ENCODE results near the gene CGNL1. TPM values are rescaled to one million over a fixed set of nuclear protein-coding genes. Genes with fewer than 3 reads are reported as not detected.

The CGNL1 gene
- total RNA-seq, 2 donors from 2014 or later: 82.6 to 98.0 TPM

- no peak overlapping the region for H3K4me3 Mint-ChIP-seq
- no peaks in the 10 kb centered on the region for H3K9me3 Mint-ChIP-seq
- Histone ChIP-seq H3K36me3 (ENCODE audit: control insufficient read depth, insufficient read depth, low read length) (peaks cover 95% of the 10 kb centered on the region), H3K27me3 (ENCODE audit: control insufficient read depth, insufficient read depth, low read length, poor library complexity, severe bottlenecking) (no peaks in the 10 kb centered on the region), H3K4me1 (ENCODE audit: control insufficient read depth, insufficient read depth, low read length) (peaks cover 5% of the 10 kb centered on the region), H3K27ac (ENCODE audit: low read depth, low read length) (no peak overlapping the region), H3K9me3 (ENCODE audit: control insufficient read depth, low read length) (no peaks in the 10 kb centered on the region), H3K9ac (ENCODE audit: extremely low read depth, low read length, poor library complexity, severe bottlenecking) (no peak overlapping the region), H3K4me3 (ENCODE audit: low read length) (no peak overlapping the region)
- peaks cover 86% of the 10 kb centered on the region for H3K36me3 Mint-ChIP-seq (ENCODE audit: low read depth)
- H3K4me1 Mint-ChIP-seq: no peaks in the 10 kb centered on the region
- DNase-seq: no peak
- no peaks in the 10 kb centered on the region for H3K27me3 Mint-ChIP-seq (ENCODE audit: insufficient read depth)
- no peak for TF ChIP-seq CTCF (conservative IDR thresholded peaks at IDR 0.05)
- no peak overlapping the region for H3K27ac Mint-ChIP-seq
These were observed 161.9 kb downstream of the CGNL1 start for GRCh38 chr15:57538265-57538529.

- peaks cover 95% of the 10 kb centered on the region for H3K36me3 ChIP-seq (ENCODE audit: control insufficient read depth, insufficient read depth, low read length)
- DNase-seq: no peak
- H3K27ac Mint-ChIP-seq: no peak overlapping the region
These were observed 162.5 kb downstream of the CGNL1 start for GRCh38 chr15:57538821-57539220.

GRCh38 chr15:57540211-57540610 lies 163.9 kb downstream of the CGNL1 start:
- H3K9me3 ChIP-seq (ENCODE audit: control insufficient read depth, low read length): no peaks in the 10 kb centered on the region
- Mint-ChIP-seq H3K4me3 (no peak overlapping the region), H3K27me3 (ENCODE audit: insufficient read depth) (no peaks in the 10 kb centered on the region), H3K4me1 (no peaks in the 10 kb centered on the region), H3K9me3 (no peaks in the 10 kb centered on the region), H3K27ac (peak overlapping the region; percentile 11), H3K36me3 (ENCODE audit: low read depth) (peaks cover 87% of the 10 kb centered on the region)
- no peaks in the 10 kb centered on the region for H3K27me3 ChIP-seq (ENCODE audit: control insufficient read depth, insufficient read depth, low read length, poor library complexity, severe bottlenecking)
- H3K9ac ChIP-seq (ENCODE audit: extremely low read depth, low read length, poor library complexity, severe bottlenecking): no peak overlapping the region
- no peak for TF ChIP-seq CTCF (conservative IDR thresholded peaks at IDR 0.05)
- WGBS, 2 experiments (ENCODE audit: insufficient coverage in 1 of 2, insufficient read length in 1 of 2): 83 to 100% methylated on average over 3 of the region's 3 CpGs
- no peak overlapping the region for H3K27ac ChIP-seq (ENCODE audit: low read depth, low read length)
- peaks cover 5% of the 10 kb centered on the region for H3K4me1 ChIP-seq (ENCODE audit: control insufficient read depth, insufficient read depth, low read length)
- H3K36me3 ChIP-seq (ENCODE audit: control insufficient read depth, insufficient read depth, low read length): peaks cover 94% of the 10 kb centered on the region
- no peak overlapping the region for H3K4me3 ChIP-seq (ENCODE audit: low read length)
- no peak for DNase-seq

More at GRCh38 chr15:57538821-57539220, 162.5 kb downstream of the CGNL1 start:
- Histone ChIP-seq H3K4me3 (ENCODE audit: low read length) (no peak overlapping the region), H3K27ac (ENCODE audit: low read depth, low read length) (no peak overlapping the region), H3K4me1 (ENCODE audit: control insufficient read depth, insufficient read depth, low read length) (peaks cover 5% of the 10 kb centered on the region), H3K27me3 (ENCODE audit: control insufficient read depth, insufficient read depth, low read length, poor library complexity, severe bottlenecking) (no peaks in the 10 kb centered on the region), H3K9ac (ENCODE audit: extremely low read depth, low read length, poor library complexity, severe bottlenecking) (no peak overlapping the region), H3K9me3 (ENCODE audit: control insufficient read depth, low read length) (no peaks in the 10 kb centered on the region)
- Mint-ChIP-seq H3K9me3 (no peaks in the 10 kb centered on the region), H3K27me3 (ENCODE audit: insufficient read depth) (no peaks in the 10 kb centered on the region), H3K4me1 (no peaks in the 10 kb centered on the region), H3K36me3 (ENCODE audit: low read depth) (peaks cover 86% of the 10 kb centered on the region), H3K4me3 (no peak overlapping the region)
- 91 to 96% methylated on average over 7 to 9 of the region's 9 CpGs for WGBS, 2 experiments (ENCODE audit: insufficient coverage in 1 of 2, insufficient read length in 1 of 2)
- no peak for TF ChIP-seq CTCF (conservative IDR thresholded peaks at IDR 0.05)

Measured in endodermal cell (in vitro differentiated cells).